Stomach smooth muscle (tissue), 2 donors: ENCODE measurements around the gene CYB5B.
"Not testable (repeated sequence)": the region's sequence is repeated elsewhere in the genome, so short reads cannot be mapped to it uniquely, and the experiment has no call there.

Experiments used
- H3K27ac ChIP-seq: one replicate; pipeline ENCODE4 v1.7.0; 2013; ENCODE audit warnings: mild to moderate bottlenecking, low read length, inconsistent platforms
- H3K27me3 ChIP-seq, 2 donors: one replicate each; pipeline ENCODE4 v1.7.0; 2013; ENCODE audit warnings: low read length in 2 of 2; ENCODE audit not compliant: insufficient read depth in 2 of 2, control insufficient read depth in 1 of 2
- H3K36me3 ChIP-seq, 2 donors: one replicate each; pipeline ENCODE4 v1.7.0; 2013; ENCODE audit warnings: low read length in 2 of 2; ENCODE audit not compliant: control insufficient read depth in 2 of 2, insufficient read depth in 2 of 2
- H3K4me1 ChIP-seq: one replicate; pipeline ENCODE4 v1.7.0; 2013; ENCODE audit warnings: low read length; ENCODE audit not compliant: control insufficient read depth, insufficient read depth
- H3K4me3 ChIP-seq, 2 donors: one replicate each; pipeline ENCODE4 v1.7.0; 2013; ENCODE audit warnings: low read length in 2 of 2
- H3K9ac ChIP-seq, 2 donors: one replicate each; pipeline ENCODE4 v1.7.0; 2013; ENCODE audit warnings: low read length in 2 of 2, mild to moderate bottlenecking in 1 of 2
- H3K9me3 ChIP-seq, 2 donors: one replicate each; pipeline ENCODE4 v1.7.0; 2013; ENCODE audit warnings: low read length in 2 of 2; ENCODE audit not compliant: control insufficient read depth in 2 of 2
- donor health status: healthy.
- donor health status: Pancreatic carcinoma.

The CYB5B gene

DNA sequence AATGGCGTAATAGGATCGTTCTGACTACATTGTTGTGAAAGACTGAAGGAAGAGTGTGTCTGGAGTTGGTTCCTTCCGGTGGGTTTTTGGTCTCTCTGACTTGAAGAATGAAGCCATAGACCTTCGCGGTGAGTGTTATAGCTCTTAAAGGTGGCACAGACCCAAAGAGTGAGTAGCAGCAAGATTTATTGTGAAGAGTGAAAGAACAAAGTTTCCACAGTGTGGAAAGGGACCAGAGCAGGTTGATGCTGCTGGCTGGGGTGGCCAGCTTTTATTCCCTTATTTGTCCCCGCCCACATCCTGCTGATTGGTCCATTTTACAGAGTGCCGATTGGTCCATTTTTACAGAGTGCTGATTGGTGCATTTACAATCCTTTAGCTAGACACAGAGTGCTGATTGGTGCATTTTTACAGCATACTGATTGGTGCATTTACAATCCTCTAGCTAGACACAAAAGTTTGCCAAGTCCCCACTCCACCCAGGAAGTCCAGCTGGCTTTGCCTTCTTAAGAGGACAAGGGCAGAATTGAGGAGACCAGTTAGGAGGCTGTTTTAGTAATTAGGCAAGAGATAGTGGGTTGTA, 4.7 kb downstream of the CYB5B start:
- peaks cover 11 to 23% of the 10 kb centered on the region in 2 donors for H3K36me3 ChIP-seq
- H3K4me3 ChIP-seq = not testable (repeated sequence)

DNA sequence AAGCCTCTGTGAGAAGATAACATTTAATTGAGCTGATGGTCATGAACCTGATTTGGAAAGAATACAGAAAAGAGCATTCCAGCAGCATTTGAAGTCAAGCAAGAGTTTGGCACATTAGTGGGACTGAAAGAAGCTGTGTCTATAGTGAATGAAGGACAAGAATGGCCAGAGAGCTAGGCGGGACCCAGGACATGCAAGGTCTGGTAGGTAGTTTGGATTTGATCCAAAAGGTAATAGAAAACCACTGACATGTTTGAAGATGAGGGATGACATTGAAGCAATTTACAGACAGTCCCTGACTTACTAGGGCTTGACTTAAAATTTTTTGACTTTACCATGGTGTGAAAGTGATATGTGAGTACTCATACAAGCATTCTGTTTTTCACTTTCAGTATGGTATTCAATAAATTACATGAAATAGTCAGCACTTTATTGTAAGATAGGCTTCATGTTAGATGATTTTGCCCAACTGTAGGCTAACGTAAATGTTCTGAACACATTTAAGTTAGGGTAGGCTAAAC, 7.6 kb downstream of the CYB5B start:
- Histone ChIP-seq H3K9ac (no peak overlapping the region), H3K36me3 (peaks cover 13 to 23% of the 10 kb centered on the region in 2 donors), H3K9me3 (no peaks in the 10 kb centered on the region), H3K27ac (no peak overlapping the region), H3K4me1 (peaks cover 3% of the 10 kb centered on the region), H3K4me3 (no peak overlapping the region), H3K27me3 (no peaks in the 10 kb centered on the region)

More for the DNA sequence above, 4.7 kb downstream of the CYB5B start:
- not testable (repeated sequence) for H3K27me3 ChIP-seq, H3K9me3 ChIP-seq, H3K27ac ChIP-seq, H3K9ac ChIP-seq, H3K4me1 ChIP-seq

DNA sequence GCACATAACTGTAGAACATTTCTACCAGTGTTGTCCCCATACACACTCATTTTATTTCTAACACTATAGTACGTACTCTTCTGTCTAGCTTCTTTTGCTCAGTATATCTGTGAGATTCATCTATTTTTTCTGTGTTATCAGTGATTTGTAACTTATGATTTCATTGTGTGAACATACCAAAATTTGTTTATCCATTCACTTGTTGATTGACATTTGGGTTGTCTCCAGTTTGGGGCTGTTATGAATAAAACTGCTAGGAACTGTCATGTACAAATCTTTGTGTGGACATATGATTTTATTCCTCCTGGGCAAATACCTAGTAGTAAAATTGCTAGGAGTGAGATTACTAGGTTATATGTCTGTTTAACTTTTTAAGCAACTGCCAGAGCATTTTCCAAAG, 9.6 kb downstream of the CYB5B start:
- no peak overlapping the region for H3K9ac ChIP-seq
- no peaks in the 10 kb centered on the region for H3K27me3 ChIP-seq
- no peaks in the 10 kb centered on the region for H3K9me3 ChIP-seq
- H3K36me3 ChIP-seq = peaks cover 9 to 13% of the 10 kb centered on the region in 2 donors
- H3K4me3 ChIP-seq = no peak overlapping the region
- no peak overlapping the region for H3K27ac ChIP-seq
- peaks cover 3% of the 10 kb centered on the region for H3K4me1 ChIP-seq

DNA sequence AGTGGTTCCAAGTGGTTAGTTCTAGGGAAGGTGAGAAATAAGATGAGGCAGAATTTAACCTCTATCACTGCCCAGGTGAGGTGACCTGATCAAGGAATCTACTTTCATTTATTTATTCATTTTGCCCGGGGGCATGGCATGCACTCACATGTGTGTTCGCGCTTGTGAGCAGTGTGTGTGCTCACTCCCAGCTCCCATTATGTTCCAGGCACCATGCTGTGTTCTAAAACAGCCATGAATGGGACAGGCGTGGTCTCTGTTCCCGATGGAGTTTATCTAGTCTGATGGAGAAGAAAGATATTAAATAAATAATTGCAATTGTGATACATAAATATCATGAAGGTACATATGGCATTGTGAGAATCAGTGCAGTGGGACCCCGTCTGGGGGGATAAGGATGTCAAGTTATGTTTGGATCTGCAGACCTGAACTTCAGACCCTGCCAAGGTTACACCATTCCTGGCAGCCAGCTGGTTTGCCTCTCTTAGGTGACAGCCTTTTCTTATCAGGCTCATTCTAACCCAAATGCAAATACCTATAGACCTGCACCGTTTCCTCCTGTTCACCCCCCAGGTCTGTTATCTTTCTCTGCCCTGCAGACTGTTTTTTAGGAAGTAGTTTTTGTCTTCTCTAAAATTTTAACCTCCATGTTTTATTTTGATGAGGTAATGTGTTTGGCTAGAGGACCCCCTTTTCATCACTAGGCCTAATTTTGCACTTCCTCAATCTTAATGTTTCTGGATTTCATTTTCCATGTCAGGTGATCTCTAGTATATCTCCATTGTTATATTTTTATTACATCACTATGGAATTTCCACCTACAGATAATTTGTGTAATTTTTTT, 11.8 kb downstream of the CYB5B start:
- Histone ChIP-seq H3K4me1 (peaks cover 3% of the 10 kb centered on the region), H3K9ac (no peak overlapping the region), H3K9me3 (no peaks in the 10 kb centered on the region), H3K36me3 (peaks cover 8 to 9% of the 10 kb centered on the region in 2 donors), H3K27me3 (no peaks in the 10 kb centered on the region), H3K4me3 (no peak overlapping the region), H3K27ac (no peak overlapping the region)

DNA sequence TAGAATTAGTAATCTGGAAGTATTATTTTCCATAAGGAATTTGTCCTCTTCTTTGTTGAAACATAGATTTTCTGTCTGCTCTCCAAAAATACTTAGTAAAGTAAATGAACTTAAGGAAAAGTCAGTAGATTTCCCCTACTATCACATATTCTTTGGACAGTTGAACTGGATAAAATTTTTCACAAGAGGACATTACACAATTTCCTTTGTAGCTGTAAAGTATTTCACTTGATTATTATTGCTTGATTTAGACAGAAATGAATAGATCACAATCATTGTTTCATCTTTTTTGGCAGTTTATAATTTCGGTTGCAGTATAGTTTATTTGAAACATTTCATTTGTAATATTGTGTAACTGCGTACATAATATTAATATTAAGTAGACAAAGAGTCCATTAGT, 12.5 kb downstream of the CYB5B start:
- Histone ChIP-seq H3K27ac (no peak overlapping the region), H3K9me3 (no peaks in the 10 kb centered on the region), H3K4me1 (peaks cover 3% of the 10 kb centered on the region), H3K9ac (no peak overlapping the region), H3K4me3 (no peak overlapping the region), H3K36me3 (peaks cover 6 to 9% of the 10 kb centered on the region in 2 donors), H3K27me3 (no peaks in the 10 kb centered on the region)

DNA sequence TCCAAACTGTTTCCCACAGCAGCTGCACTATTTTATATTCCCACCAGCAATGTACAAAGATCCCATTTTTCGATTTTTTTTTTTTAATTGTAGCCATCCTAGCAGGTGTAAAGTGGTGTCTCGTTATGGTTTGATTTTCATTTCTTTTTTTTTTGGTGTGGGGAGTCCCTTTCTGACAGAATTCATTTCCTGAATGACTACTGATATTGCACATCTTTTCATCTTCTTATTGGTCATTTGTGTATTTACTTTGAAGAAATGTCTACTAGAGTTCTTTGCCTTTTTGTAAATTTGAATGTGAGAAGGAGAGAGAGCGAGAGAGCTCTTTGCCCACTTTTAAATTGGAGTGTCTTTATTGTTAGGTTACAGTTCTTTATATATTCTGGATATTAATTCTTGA, 14.0 kb downstream of the CYB5B start:
- Histone ChIP-seq H3K4me3 (no peak overlapping the region), H3K36me3 (peaks cover 0 to 2% of the 10 kb centered on the region in 2 donors), H3K27me3 (no peaks in the 10 kb centered on the region), H3K27ac (no peak overlapping the region), H3K9ac (no peak overlapping the region), H3K9me3 (no peaks in the 10 kb centered on the region), H3K4me1 (peaks cover 3% of the 10 kb centered on the region)

DNA sequence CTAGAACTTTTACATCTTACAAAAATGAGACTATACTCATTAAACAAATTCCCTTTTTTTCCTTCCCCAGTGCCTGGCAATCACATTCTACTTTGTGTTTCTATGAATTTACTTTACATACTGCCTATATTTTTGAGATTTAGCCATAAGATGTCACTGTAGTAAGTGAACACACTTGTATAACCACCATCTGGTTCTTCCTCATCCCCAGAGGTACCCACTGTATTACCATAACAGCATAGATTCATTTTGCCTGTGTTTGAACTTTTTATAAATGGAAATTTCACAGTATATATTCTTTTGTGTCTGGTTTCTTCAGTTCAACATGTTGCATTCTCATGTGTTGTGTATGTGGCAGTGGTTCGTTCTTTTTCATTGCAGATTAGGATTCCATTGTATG, 15.8 kb downstream of the CYB5B start:
- no peaks in the 10 kb centered on the region for H3K9me3 ChIP-seq
- no peak overlapping the region for H3K27ac ChIP-seq
- no peaks in the 10 kb centered on the region for H3K27me3 ChIP-seq
- H3K36me3 ChIP-seq = peaks cover 0 to under 1% of the 10 kb centered on the region in 2 donors
- H3K4me1 ChIP-seq = peaks cover 12% of the 10 kb centered on the region
- no peak overlapping the region for H3K4me3 ChIP-seq
- no peak overlapping the region for H3K9ac ChIP-seq

DNA sequence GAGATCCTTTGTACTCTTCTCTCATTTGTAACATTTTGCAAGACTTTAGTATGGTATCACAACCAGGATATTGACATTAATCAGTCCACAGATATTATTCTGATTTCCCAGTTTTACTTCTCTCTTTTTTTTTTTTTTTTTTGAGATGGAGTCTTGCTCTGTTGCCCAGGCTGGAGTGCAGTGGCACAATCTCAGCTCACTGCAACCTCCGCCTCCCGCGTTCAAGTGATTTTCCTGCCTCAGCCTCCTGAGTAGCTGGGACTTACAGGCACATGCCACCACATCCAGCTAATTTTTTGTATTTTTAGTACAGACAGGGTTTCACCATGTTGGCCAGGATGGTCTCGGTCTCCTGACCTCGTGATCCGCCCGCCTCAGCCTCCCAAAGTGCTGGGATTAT, 16.6 kb downstream of the CYB5B start:
- not testable (repeated sequence) for H3K9ac ChIP-seq, H3K27me3 ChIP-seq, H3K27ac ChIP-seq, H3K9me3 ChIP-seq, H3K4me1 ChIP-seq, H3K36me3 ChIP-seq, H3K4me3 ChIP-seq

DNA sequence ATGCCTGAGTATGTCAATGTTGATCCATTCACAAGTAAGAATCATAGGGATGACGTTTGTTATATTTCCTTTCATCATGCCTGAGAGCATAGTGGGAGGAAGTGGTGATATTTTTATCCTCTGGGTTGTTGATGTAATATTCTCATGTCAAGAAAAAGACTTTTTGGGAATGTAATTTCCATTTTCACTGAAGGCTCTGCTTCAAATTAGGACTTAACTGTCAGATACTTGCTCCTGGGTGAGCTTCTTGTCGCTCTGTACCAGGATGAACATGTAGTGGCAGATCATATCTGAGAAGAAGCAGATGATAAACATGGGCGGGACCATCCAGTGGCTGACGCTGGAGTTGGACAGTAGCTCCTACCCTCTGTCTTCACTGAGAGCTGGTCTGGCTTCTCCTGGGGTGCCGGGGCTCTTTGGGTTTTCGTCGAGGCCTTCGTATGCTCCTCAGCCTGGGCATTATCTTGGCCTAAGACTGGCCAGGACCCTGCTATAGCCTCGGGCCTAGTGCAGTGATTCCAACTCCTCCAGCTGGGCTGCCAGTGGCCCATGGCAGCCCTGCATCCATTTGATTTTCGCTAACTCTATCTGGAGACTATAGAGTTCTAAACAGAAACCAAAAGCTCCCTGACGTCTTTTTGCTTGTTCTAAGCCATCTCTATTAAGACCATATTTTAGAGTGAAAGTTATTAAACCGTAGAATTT, 19.7 kb downstream of the CYB5B start:
- H3K9ac ChIP-seq = peak overlapping the region; percentile 62 to 73
- peaks cover 9% of the 10 kb centered on the region for H3K4me1 ChIP-seq
- peak overlapping the region; percentile 81 for H3K27ac ChIP-seq

DNA sequence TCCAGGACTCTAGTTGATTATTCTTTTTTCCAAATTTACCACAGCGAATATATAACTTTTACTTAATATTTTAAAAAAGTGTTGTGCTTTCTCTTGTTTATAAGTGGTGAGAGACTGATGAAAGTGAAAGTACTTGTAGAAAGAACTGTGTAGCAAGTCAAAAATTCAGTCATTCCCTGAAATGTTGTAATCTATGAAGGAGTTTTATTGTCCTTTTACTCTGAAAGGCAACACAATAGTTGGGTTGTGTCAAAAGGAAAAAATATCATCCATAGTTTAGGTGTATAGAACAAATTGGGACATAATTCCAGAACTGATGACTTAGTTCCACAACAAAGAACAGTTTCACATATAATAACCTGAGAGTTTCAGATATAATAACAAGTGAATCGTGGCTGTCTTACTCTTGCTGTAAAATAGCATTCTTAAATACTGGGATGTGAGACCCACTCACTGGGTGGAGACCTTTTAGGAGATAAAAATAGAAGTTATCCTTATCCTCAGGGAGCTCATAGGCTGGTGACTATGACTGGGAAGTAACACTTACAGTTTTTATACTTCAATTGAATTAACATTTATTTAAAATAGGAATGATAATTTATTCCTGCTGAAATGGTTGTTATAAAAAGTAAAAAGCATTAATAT, 20.6 kb downstream of the CYB5B start:
- no peaks in the 10 kb centered on the region for H3K27me3 ChIP-seq
- H3K4me1 ChIP-seq = peaks cover 9% of the 10 kb centered on the region
- no peaks in the 10 kb centered on the region for H3K9me3 ChIP-seq
- no peak overlapping the region for H3K27ac ChIP-seq
- H3K4me3 ChIP-seq = peak overlapping the region; percentile 64 to 75
- peak overlapping the region; percentile 14 to 73 for H3K9ac ChIP-seq
- H3K36me3 ChIP-seq = no peaks in the 10 kb centered on the region

More for the DNA sequence above, 19.7 kb downstream of the CYB5B start:
- Histone ChIP-seq H3K36me3 (no peaks in the 10 kb centered on the region), H3K27me3 (no peaks in the 10 kb centered on the region), H3K9me3 (no peaks in the 10 kb centered on the region), H3K4me3 (peak overlapping the region; percentile 64 to 75)
